Activated CD4-positive, alpha-beta T cell treated with anti-CD3 and anti-CD28 coated beads for 24 hours (primary cell): Measurements from ENCODE around the gene FRMD6.
A peak's percentile ranks its signal among the peaks of the same experiment; 100 is the strongest.

Source experiments
- DNase-seq, 2 donors: peaks; one replicate each; pipeline ENCODE4 v3.0.0-alpha.2; 2020; ENCODE audit warnings: low read depth in 2 of 2

FRMD6 gene

DNA sequence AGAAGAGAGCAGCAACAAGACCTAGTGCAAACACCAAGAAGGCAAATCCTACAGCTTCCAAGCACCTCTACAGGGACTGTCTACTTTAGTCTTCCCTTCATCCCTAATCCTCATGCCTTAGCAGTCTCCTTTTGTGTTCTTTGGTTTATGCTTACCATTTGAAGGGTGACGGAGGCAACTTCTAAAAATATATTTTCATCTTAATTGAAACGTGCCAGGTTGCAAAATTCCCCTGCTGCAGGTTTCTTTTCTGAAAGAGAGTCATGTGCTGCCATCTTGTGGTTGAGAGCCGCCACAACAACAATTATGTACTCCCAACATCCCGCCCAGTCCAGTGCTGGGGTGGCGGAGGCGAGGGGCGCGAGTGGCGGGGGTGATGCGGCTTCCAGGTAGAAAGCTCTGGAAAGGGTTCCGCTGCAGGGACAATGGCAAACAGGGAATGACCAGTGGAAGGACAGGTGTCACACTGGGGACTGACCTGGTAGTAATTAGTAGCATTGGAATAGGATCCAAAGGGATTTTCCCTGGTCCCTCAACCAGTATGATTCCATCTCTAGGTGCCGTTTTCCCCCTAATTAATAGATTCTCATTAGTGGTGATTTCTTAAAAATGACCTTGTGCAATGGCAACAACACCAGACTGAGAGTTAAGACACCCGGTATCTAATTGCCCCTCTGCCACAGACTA lies 128.4 kb downstream of the FRMD6 start:
- DNase-seq = peak; percentile 63 to 65
